ENCODE data around the gene GABRG3.

GABRG3 gene

DNA sequence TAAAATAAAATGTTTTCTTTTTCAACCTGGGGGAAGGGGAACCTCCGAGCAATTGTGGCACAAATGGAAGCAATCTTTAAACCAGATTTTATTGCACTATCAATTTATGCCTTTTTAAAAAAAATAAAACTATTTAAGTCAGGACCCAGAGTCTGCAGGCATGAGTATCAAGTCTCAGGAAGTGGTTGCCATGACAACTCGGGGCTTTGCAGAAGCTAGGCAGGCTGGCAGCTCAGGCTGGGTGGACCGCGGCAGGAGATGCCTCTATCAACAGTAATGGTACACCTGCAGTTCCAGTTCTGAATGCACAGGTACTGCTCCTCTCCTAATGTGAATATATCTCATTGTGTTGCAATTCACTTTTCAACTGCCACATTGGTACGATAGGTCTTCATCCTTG, 447.7 kb downstream of the GABRG3 start:
- CTCF ChIA-PET: no interaction called here
- TF ChIP-seq ZFHX2 (tag by site-specific recombination; conservative IDR thresholded peaks at IDR 0.05) (no peak), ZNF248 (tag by site-specific recombination; IDR thresholded peaks at IDR 0.05) (no peak), ZNF140 (tag by site-specific recombination; IDR thresholded peaks at IDR 0.05) (no peak), ZNF549 (tag by site-specific recombination; IDR thresholded peaks at IDR 0.05) (no peak), SALL2 (tag by site-specific recombination; IDR thresholded peaks at IDR 0.05; ENCODE audit: borderline replicate concordance) (no peak), SETDB1 (IDR thresholded peaks at IDR 0.05; ENCODE audit: insufficient read length, low read length) (no peak), ZNF211 (tag by site-specific recombination; IDR thresholded peaks at IDR 0.05; ENCODE audit: low read depth) (no peak), ZNF335 (tag by site-specific recombination; conservative IDR thresholded peaks at IDR 0.05) (no peak), ZNF548 (tag by site-specific recombination; IDR thresholded peaks at IDR 0.05) (no peak), ZNF707 (tag by site-specific recombination; IDR thresholded peaks at IDR 0.05) (no peak), ZNF560 (tag by site-specific recombination; IDR thresholded peaks at IDR 0.05; ENCODE audit: borderline replicate concordance) (no peak), ZNF792 (tag by site-specific recombination; IDR thresholded peaks at IDR 0.05) (no peak), PRDM1 (tag by site-specific recombination; IDR thresholded peaks at IDR 0.05) (no peak), YY2 (tag by site-specific recombination; IDR thresholded peaks at IDR 0.05) (no peak), ZNF292 (tag by site-specific recombination; IDR thresholded peaks at IDR 0.05; ENCODE audit: borderline replicate concordance, low read depth) (no peak), ZNF555 (tag by site-specific recombination; conservative IDR thresholded peaks at IDR 0.05) (no peak), ZBTB21 (tag by site-specific recombination; IDR thresholded peaks at IDR 0.05) (no peak)
- TF ChIP-seq, protein P1, sequence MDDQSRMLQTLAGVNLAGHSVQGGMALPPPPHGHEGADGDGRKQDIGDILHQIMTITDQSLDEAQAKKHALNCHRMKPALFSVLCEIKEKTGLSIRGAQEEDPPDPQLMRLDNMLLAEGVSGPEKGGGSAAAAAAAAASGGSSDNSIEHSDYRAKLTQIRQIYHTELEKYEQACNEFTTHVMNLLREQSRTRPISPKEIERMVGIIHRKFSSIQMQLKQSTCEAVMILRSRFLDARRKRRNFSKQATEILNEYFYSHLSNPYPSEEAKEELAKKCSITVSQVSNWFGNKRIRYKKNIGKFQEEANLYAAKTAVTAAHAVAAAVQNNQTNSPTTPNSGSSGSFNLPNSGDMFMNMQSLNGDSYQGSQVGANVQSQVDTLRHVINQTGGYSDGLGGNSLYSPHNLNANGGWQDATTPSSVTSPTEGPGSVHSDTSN (CRISPR knock-in tag; IDR thresholded peaks at IDR 0.05): no peak
- TF ChIP-seq, protein P2, sequence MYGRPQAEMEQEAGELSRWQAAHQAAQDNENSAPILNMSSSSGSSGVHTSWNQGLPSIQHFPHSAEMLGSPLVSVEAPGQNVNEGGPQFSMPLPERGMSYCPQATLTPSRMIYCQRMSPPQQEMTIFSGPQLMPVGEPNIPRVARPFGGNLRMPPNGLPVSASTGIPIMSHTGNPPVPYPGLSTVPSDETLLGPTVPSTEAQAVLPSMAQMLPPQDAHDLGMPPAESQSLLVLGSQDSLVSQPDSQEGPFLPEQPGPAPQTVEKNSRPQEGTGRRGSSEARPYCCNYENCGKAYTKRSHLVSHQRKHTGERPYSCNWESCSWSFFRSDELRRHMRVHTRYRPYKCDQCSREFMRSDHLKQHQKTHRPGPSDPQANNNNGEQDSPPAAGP (tag by site-specific recombination; IDR thresholded peaks at IDR 0.05): no peak

DNA sequence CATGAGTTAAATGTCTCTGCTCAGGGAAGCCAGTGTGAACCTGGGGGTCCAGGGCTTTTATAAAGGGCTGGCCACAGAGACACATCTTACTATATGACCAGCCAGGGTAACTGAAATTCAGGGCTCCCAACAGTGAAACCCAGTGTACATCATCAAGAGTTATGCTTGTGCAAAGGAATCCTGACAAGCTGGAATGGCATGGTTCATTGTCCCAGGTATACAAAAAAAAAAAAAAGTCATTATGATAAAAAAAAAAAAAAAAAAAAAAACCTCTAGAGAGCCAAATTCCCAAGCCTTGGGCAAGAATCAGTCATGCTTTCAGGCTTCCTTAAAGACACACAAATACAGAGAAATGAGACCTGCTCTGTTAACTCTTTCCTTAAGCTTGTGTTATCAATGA, 452.0 kb downstream of the GABRG3 start:
- TF ChIP-seq, protein P3, sequence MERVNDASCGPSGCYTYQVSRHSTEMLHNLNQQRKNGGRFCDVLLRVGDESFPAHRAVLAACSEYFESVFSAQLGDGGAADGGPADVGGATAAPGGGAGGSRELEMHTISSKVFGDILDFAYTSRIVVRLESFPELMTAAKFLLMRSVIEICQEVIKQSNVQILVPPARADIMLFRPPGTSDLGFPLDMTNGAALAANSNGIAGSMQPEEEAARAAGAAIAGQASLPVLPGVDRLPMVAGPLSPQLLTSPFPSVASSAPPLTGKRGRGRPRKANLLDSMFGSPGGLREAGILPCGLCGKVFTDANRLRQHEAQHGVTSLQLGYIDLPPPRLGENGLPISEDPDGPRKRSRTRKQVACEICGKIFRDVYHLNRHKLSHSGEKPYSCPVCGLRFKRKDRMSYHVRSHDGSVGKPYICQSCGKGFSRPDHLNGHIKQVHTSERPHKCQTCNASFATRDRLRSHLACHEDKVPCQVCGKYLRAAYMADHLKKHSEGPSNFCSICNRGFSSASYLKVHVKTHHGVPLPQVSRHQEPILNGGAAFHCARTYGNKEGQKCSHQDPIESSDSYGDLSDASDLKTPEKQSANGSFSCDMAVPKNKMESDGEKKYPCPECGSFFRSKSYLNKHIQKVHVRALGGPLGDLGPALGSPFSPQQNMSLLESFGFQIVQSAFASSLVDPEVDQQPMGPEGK (tag by site-specific recombination; IDR thresholded peaks at IDR 0.05): no peak
- TF ChIP-seq ZBTB17 (tag by site-specific recombination; IDR thresholded peaks at IDR 0.05): no peak
- TF ChIP-seq ZNF133 (tag by site-specific recombination; IDR thresholded peaks at IDR 0.05): no peak
- TF ChIP-seq ZFP41 (tag by site-specific recombination; IDR thresholded peaks at IDR 0.05; ENCODE audit: borderline replicate concordance): no peak
- TF ChIP-seq ZFP69B (tag by site-specific recombination; IDR thresholded peaks at IDR 0.05): no peak
- no peak overlapping the region for H3K27ac ChIP-seq (ENCODE audit: extremely low read depth, low read depth, low read length)
- H3K9me3 ChIP-seq (ENCODE audit: control insufficient read depth, insufficient read depth, low read depth, low read length): no peaks in the 10 kb centered on the region
- ChIA-PET CTCF (no interaction called here), POLR2A (no interaction called here)
- no peaks in the 10 kb centered on the region for H3K4me1 ChIP-seq (ENCODE audit: control insufficient read depth, insufficient read depth, low read length)
- H3K36me3 ChIP-seq (ENCODE audit: control insufficient read depth in 2 of 2, insufficient read depth in 1 of 2, low read length in 2 of 2): no peaks in the 10 kb centered on the region
- H3K4me3 ChIP-seq (ENCODE audit: low read depth, low read length): no peak overlapping the region

More for the DNA sequence above, 447.7 kb downstream of the GABRG3 start:
- POLR2A ChIA-PET: no interaction called here
- Histone ChIP-seq H3K27ac (ENCODE audit: extremely low read depth, low read depth, low read length) (no peak overlapping the region), H3K4me1 (ENCODE audit: control insufficient read depth, insufficient read depth, low read length) (no peaks in the 10 kb centered on the region), H3K4me3 (ENCODE audit: low read depth, low read length) (no peak overlapping the region), H3K36me3 (ENCODE audit: control insufficient read depth in 2 of 2, insufficient read depth in 1 of 2, low read length in 2 of 2) (no peaks in the 10 kb centered on the region), H3K9me3 (ENCODE audit: control insufficient read depth, insufficient read depth, low read depth, low read length) (no peaks in the 10 kb centered on the region)
